GM23248 (cell line): ENCODE measurements around the gene MON2.
"Not testable (repeated sequence)": the region's sequence is repeated elsewhere in the genome, so short reads cannot be mapped to it uniquely, and the experiment has no call there.

ENCODE experiments used
- EZH2 ChIP-seq: fragments of 200-600 bp; sonication (generic); IDR thresholded peaks from 2 replicates; pipeline ENCODE4 v1.6.1; 2018; ENCODE audit warnings: antibody characterized with exemption, mild to moderate bottlenecking; ENCODE audit not compliant: insufficient read depth, poor library complexity, severe bottlenecking
- EZH2phosphoT487 ChIP-seq: fragments of 200-600 bp; sonication (generic); IDR thresholded peaks from 2 replicates; pipeline ENCODE4 v1.6.1; 2018; ENCODE audit warnings: antibody characterized with exemption, moderate library complexity, mild to moderate bottlenecking, low read depth; ENCODE audit not compliant: insufficient read depth

- TF ChIP-seq EZH2phosphoT487, EZH2: not testable (repeated sequence)
These were observed 5.3 kb upstream of the MON2 start for GRCh38 chr12:62461171-62461837.
